Stimulated activated CD4-positive, alpha-beta T cell treated with anti-CD3 and anti-CD28 coated beads, TNF-alpha, amount 100 ng/mL, for 24 hours (primary cell): ENCODE results near the gene PRKCG.
"Not testable (repeated sequence)": the region's sequence is repeated elsewhere in the genome, so short reads cannot be mapped to it uniquely, and the experiment has no call there.

Source experiments
- DNase-seq, 3 experiments: peaks; one replicate each; pipeline ENCODE4 v3.0.0-alpha.2; 2020; ENCODE audit warnings: low read depth in 3 of 3

The PRKCG gene

DNA sequence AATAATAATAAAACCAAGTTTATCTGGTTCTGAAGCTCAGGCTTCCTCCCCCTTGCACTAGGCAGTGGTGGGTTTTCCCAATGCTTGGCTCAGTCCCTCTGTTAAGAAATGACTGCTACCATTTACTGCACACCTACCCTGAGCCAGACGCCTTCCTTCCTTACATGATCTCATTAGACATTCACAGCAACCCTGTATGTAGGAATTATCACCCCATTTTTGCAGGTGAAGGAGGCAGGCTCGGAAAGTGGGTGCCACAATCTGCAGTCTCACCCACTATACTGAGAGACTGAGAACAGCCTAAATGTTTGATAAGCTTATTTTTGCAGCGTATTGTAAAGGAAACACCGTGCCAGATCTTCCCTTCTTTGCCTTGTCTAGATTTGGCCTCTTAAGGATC is 62.4 kb downstream of the PRKCG start:
- no peak for DNase-seq

DNA sequence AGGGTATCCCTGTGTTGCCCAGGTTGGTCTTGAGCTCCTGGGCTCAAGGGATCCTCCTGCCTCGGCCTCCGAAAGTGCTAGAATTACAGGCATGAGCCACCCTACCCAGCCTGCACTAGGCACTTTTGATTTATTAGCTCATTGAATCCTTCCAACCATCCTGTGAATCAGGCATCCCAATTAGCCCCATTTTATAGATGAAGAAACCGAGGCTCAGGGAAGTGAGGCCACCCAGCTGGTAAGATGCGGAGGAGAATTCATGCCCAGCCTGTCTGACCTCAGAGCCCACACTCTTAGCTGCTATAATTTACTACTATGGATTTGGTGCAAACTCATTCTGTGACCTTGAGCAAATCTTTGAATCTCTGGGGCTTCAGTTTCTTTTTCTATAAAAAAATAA is 62.9 kb downstream of the PRKCG start:
- DNase-seq = no peak

DNA sequence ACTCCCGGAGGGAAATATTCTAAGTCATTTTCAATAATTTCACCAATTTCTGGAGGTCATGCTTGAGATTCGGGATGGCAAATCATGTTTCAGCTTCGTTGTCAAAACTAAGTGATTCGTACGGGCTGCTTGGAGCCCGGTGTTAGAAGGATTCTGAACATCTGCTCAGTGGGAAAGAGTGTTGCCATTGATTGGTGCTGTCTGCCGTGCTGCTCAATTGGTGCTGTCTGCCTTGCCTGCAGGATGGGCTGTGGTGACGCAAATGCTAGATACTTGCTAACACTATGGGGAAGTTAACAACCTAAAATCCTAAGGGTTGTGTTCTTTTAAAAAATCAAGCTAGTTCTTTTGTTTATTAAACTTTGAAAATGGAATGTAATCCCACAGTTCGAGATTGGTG is 63.4 kb downstream of the PRKCG start:
- DNase-seq = no peak

DNA sequence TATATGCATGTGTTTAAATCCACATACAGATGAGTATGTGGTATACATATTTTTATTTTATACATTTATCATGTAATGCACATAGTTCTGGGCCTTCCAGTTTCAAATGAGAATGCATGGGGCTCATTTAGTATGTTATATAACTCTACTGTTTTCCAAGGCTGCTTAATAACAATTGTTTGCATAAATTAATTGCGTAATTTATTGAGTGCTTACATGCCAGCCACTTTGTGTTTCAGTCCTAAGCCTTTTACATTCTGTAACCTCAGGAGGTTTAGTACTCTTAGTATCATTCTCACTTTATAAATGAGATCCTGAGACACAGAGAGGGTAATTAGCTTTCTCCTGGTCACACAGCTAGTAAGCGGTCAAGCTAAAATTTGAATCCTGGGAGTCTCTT is 64.0 kb downstream of the PRKCG start:
- DNase-seq = no peak

DNA sequence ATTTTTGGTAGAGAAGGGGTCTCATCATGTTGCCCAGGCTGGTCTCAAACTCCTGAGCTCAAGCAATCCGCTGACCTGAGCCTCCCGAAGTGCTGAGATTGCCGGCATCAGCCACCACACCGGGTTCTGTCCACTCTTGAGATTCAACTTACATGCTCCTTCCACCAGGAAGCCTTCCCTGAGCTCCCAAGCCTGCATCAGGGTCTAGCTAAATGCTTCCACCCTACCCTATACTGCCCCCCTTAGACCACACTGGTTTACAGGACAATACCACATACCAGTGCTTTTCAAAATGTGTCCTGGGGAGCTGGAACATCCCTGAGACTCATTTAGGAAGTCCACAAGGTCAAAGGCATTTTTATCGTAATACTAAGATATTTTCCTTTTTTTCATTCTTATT is 65.6 kb downstream of the PRKCG start:
- DNase-seq = no peak

DNA sequence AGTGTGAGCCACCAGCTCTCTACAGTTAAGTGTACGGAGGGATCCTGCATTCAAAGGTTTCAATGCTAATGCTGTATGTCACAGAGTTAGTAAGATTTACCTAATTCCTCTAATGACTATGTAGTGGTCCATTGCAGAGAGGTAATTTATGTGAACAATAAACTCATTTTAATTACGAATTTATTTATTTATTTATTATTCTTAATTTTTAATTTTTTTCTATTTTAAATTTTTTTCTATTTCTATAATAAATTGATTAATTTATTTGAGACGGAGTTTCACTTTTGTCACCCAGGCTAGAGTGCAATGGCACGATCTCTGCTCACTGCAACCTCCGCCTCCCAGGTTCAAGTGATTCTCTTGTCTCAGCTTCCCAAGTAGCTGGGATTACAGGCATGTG is 66.6 kb downstream of the PRKCG start:
- DNase-seq = not testable (repeated sequence)

DNA sequence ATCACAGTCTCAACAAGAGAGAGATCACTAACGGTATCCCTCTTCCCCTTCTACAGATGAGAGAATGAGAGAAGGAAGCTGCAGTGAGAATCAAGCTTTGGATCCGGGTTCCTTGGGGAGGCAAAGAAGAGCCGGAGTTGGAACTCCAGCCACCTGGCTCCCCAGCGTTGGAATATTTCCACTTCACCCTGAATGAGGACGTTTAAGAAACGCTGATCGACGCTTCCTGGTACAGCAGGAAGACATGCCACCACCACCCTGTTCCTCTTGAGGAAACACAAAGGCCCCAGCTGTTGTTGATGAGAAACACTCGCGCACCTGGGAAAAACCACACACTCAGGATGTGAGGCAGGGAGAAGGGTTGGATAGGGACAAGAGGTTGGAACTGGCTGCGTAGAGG is 69.4 kb downstream of the PRKCG start:
- DNase-seq = no peak

DNA sequence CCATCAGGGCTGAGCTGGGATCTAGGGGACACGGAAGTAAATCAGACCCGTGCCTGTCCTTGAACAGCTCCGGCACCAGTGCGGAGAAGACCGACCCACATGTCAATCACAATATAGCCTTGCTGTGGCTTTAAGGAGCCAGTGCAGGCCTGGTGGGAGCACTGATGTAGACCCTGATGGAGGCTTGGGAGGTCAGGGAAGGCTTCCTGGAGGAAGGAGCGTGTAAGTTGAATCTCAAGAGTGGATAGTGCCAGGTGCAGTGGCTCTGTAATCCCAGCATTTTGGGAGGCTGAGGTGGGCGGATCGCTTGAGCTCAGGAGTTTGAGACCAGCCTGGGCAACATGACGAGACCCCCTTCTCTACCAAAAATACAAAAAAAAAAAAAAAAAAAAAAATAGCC is 70.0 kb downstream of the PRKCG start:
- no peak for DNase-seq

DNA sequence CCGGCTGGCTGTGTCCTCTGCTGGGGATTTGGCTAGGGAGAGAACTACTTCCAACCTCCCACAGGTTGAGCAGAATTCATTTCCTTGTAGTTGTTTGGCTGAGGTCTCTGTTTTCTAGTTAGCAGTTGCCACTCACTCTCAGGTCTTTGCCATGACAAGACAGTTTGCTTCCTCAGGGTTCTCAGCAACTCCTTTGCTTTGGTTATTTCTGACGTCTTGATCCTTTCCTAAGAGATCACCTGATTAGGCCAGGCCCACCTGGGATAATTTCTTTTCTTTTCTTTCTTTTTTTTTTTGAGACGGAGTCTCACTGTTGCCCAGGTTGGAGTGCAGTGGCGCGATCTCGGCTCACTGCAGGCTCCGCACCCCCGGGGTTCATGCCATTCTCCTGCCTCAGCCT is 71.4 kb downstream of the PRKCG start:
- DNase-seq = no peak
